ENCODE results near the gene GSX1. TPM values are rescaled to one million over a fixed set of nuclear protein-coding genes. Genes with fewer than 3 reads are reported as not detected.
A peak's percentile ranks its signal among the peaks of the same experiment; 100 is the strongest.

GSX1 gene
- total and polyA plus RNA-seq, 4 donors: not detected

DNA sequence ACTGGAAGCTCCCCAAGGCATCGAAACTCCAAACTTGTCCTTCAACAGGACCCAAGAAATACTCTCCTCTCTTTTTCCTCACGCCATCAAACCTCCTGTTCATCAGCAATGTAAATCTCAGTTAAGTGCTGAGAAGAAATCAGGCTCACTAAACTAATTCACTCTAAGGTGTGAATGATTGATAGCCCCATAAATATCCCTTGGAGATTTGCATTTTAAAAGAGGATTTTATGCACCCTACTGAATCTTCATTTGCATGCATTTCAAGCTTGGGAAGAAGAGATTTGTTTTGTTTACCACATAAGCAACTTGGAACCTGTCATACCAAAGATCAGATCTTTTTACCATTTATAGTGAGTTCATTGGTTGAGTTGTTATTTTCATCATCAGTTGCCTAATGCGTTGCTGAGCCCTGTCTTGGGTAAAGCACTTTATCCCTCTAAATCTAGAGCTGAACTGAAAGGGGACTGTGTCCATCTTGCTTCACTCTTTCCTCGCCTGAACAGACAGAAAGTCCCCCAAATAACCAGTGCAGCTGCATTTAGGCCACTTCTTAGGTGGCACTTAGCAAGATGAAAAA is 40.2 kb upstream of the GSX1 start:
- TF ChIP-seq, protein P1, sequence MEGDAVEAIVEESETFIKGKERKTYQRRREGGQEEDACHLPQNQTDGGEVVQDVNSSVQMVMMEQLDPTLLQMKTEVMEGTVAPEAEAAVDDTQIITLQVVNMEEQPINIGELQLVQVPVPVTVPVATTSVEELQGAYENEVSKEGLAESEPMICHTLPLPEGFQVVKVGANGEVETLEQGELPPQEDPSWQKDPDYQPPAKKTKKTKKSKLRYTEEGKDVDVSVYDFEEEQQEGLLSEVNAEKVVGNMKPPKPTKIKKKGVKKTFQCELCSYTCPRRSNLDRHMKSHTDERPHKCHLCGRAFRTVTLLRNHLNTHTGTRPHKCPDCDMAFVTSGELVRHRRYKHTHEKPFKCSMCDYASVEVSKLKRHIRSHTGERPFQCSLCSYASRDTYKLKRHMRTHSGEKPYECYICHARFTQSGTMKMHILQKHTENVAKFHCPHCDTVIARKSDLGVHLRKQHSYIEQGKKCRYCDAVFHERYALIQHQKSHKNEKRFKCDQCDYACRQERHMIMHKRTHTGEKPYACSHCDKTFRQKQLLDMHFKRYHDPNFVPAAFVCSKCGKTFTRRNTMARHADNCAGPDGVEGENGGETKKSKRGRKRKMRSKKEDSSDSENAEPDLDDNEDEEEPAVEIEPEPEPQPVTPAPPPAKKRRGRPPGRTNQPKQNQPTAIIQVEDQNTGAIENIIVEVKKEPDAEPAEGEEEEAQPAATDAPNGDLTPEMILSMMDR (IDR thresholded peaks at IDR 0.05; ENCODE audit: control extremely low read depth, extremely low read depth): no peak
- peaks cover 0 to 2% (median 0%) of the 10 kb centered on the region in 3 donors for H3K27me3 ChIP-seq (ENCODE audit: control insufficient read depth in 3 of 3, insufficient read depth in 3 of 3, low read length in 2 of 3)
- 39 to 50% methylated on average over 4 of the region's 4 CpGs for WGBS, 2 donors
- DNase-seq (no peak), ATAC-seq (ENCODE audit: insufficient read depth, low FRiP score) (no peak)
- H3K4me3 ChIP-seq: no peak overlapping the region
- H3K9ac ChIP-seq (ENCODE audit: insufficient read depth in 1 of 2, low read length in 2 of 2): no peak overlapping the region
- H3K9me3 ChIP-seq (ENCODE audit: control insufficient read depth in 4 of 4, insufficient read depth in 3 of 4, low read length in 3 of 4): peaks cover 0 to 7% (median 2%) of the 10 kb centered on the region in 4 donors
- H3K27ac ChIP-seq (ENCODE audit: low read depth in 1 of 2, low read length in 1 of 2): no peak overlapping the region
- H3K4me1 ChIP-seq (ENCODE audit: control insufficient read depth in 5 of 5, insufficient read depth in 5 of 5, low read length in 5 of 5): no peaks in the 10 kb centered on the region
- H3K36me3 ChIP-seq (ENCODE audit: control insufficient read depth in 4 of 4, insufficient read depth in 4 of 4, low read length in 4 of 4): no peaks in the 10 kb centered on the region

DNA sequence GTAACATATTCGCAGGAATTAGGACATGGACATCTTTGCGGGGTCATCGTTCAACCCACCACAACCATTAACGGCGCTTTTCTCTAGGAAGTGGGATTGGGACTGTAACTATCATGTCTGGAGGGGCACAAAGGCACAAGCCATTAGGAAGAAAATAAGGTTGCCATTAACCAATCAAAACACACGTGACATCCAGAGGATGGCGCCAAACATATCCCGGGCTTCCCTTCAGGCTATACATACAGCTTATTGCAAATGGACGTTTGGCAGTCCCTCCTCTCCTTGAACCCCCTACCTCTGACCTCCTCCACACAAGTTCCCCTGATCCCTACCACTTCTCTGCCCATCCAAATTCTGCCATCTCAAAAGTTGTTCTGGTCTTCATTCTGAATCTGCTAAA is 26.6 kb upstream of the GSX1 start:
- no peak for ATAC-seq (ENCODE audit: insufficient read depth, low FRiP score)
- no peak for DNase-seq
- TF ChIP-seq, protein P1 (IDR thresholded peaks at IDR 0.05; ENCODE audit: control extremely low read depth, extremely low read depth): no peak
- H3K27me3 ChIP-seq (ENCODE audit: control insufficient read depth in 3 of 3, insufficient read depth in 3 of 3, low read length in 2 of 3): peaks cover 0 to 6% (median 5%) of the 10 kb centered on the region in 3 donors
- H3K9ac ChIP-seq (ENCODE audit: insufficient read depth in 1 of 2, low read length in 2 of 2): no peak overlapping the region
- WGBS, 2 donors: 72 to 79% methylated on average over 9 of the region's 9 CpGs
- no peak overlapping the region for H3K4me3 ChIP-seq
- no peaks in the 10 kb centered on the region for H3K4me1 ChIP-seq (ENCODE audit: control insufficient read depth in 5 of 5, insufficient read depth in 5 of 5, low read length in 5 of 5)
- no peaks in the 10 kb centered on the region for H3K36me3 ChIP-seq (ENCODE audit: control insufficient read depth in 4 of 4, insufficient read depth in 4 of 4, low read length in 4 of 4)
- no peaks in the 10 kb centered on the region for H3K9me3 ChIP-seq (ENCODE audit: control insufficient read depth in 4 of 4, insufficient read depth in 3 of 4, low read length in 3 of 4)
- H3K27ac ChIP-seq (ENCODE audit: low read depth in 1 of 2, low read length in 1 of 2): no peak overlapping the region

DNA sequence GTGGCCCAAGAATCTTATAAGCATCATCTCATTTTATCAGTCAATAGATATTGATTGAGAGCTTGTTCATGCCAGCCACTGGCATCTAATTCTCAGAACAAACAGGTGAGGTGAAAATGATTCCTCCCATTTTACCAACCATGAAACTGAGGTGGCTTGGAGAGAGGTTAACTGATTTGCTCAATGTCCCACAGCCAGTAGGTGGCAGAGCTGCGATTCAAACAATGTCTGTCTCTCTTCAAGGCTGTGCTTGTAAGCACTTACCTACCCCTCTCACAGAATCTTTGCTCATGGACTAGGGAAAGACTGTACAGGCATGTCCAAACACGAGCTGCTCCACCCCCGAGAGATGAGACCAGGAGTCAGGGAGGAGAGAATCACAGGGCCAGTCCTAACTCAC is 21.5 kb upstream of the GSX1 start:
- no peak overlapping the region for H3K4me3 ChIP-seq
- H3K27ac ChIP-seq (ENCODE audit: low read depth in 1 of 2, low read length in 1 of 2): no peak overlapping the region
- H3K9ac ChIP-seq (ENCODE audit: insufficient read depth in 1 of 2, low read length in 2 of 2): no peak overlapping the region
- no peak for ATAC-seq (ENCODE audit: insufficient read depth, low FRiP score)
- 15 to 26% methylated on average over 3 of the region's 3 CpGs for WGBS, 2 donors
- peaks cover 6 to 14% (median 10%) of the 10 kb centered on the region in 3 donors for H3K27me3 ChIP-seq (ENCODE audit: control insufficient read depth in 3 of 3, insufficient read depth in 3 of 3, low read length in 2 of 3)
- no peak for DNase-seq
- H3K36me3 ChIP-seq (ENCODE audit: control insufficient read depth in 4 of 4, insufficient read depth in 4 of 4, low read length in 4 of 4): no peaks in the 10 kb centered on the region
- no peaks in the 10 kb centered on the region for H3K4me1 ChIP-seq (ENCODE audit: control insufficient read depth in 5 of 5, insufficient read depth in 5 of 5, low read length in 5 of 5)
- no peaks in the 10 kb centered on the region for H3K9me3 ChIP-seq (ENCODE audit: control insufficient read depth in 4 of 4, insufficient read depth in 3 of 4, low read length in 3 of 4)
- TF ChIP-seq, protein P1 (IDR thresholded peaks at IDR 0.05; ENCODE audit: control extremely low read depth, extremely low read depth): peak; percentile 12
